K562 (cell line): ENCODE measurements around the gene MILR1. TPM values are rescaled to one million over a fixed set of nuclear protein-coding genes. Genes with fewer than 3 reads are reported as not detected.
A peak's percentile ranks its signal among the peaks of the same experiment; 100 is the strongest.

Source experiments
- ATAC-seq: fragments of 200-7000 bp; cut with Tn5 transposase; 3 replicates; pipeline ENCODE4 v1.9.1; 2020; ENCODE audit warnings: moderate library complexity
- BruUV-seq: library from RNA; stranded (reverse); fragments of 400-500 nt; replicated peaks from 2 replicates; lab custom pipeline; 2021; lab: Mats Ljungman, UMichigan
- CTCF ChIA-PET: fragments of 300-600 bp; formaldehyde crosslinking; extraction: SDS; loops from one replicate; lab custom pipeline; 2021; ENCODE audit warnings: low intra/inter-chr PET ratio; lab: Yijun Ruan, JAX
- POLR2A ChIA-PET: fragments of 300-600, 350-650 bp; sonication (Branson Sonifier 250); formaldehyde crosslinking; extraction: SDS; loops from one replicate; lab custom pipeline; 2021; ENCODE audit warnings: antibody characterized with exemption, inconsistent platforms; lab: Yijun Ruan, JAX
- DNase-seq, 4 experiments: peaks; one replicate each; pipeline versions ENCODE4 v3.0.0 to v3.0.0-alpha.2; 2011 to 2018; ENCODE audit warnings: low spot score in 3 of 4, mixed read lengths in 3 of 4; ENCODE audit errors: extremely low read depth in 1 of 4
- FAIRE-seq: peaks from 2 replicates; lab custom pipeline; 2011; peaks lifted over from hg19 to GRCh38; lab: Jason Lieb, UNC
- H2AFZ ChIP-seq: 2 replicates; pipeline ENCODE4 v1.6.0; 2011; ENCODE audit warnings: low read depth, low read length, control low read depth, inconsistent platforms
- H3K27ac ChIP-seq: fragments of 200-600 bp; 3 replicates; pipeline ENCODE4 v1.8.0; 2011; ENCODE audit warnings: low read depth, mild to moderate bottlenecking, control low read depth, inconsistent platforms, low read length, moderate library complexity, mixed read lengths; ENCODE audit errors: extremely low read depth
- H3K27me3 ChIP-seq, 2 experiments: fragments of 300-600 bp in 1 of 2; 2 replicates in 1 of 2; 3 replicates in 1 of 2; pipeline versions ENCODE4 v1.6.0 to v1.8.0; 2011; ENCODE audit warnings: inconsistent platforms in 2 of 2, low read length in 2 of 2, mild to moderate bottlenecking in 1 of 2, mixed read lengths in 1 of 2, moderate library complexity in 1 of 2; ENCODE audit not compliant: control insufficient read depth in 2 of 2, insufficient read depth in 2 of 2
- H3K36me3 ChIP-seq: fragments of 300-600 bp; 3 replicates; pipeline ENCODE4 v1.8.0; 2011; ENCODE audit warnings: mild to moderate bottlenecking, low read length, inconsistent platforms; ENCODE audit not compliant: control insufficient read depth, insufficient read depth
- H3K4me1 ChIP-seq, 2 experiments: fragments of 200-600 bp in 1 of 2; replicated peaks in 1 of 2; 2 replicates in 1 of 2; 3 replicates in 1 of 2; pipeline versions ENCODE4 v1.5.1 to v1.8.0; 2011; ENCODE audit warnings: inconsistent platforms in 2 of 2, low read length in 2 of 2, mild to moderate bottlenecking in 1 of 2, mixed read lengths in 1 of 2, moderate library complexity in 1 of 2; ENCODE audit not compliant: control insufficient read depth in 2 of 2, insufficient read depth in 2 of 2
- H3K4me2 ChIP-seq: 2 replicates; pipeline ENCODE4 v1.6.1; 2011; ENCODE audit warnings: low read length, control low read depth, inconsistent platforms, mixed read lengths; ENCODE audit not compliant: insufficient read depth
- H3K4me3 ChIP-seq: fragments of 200-600 bp; sonication (generic), shearing (Covaris generic); 2 replicates; pipeline ENCODE4 v1.5.1; 2016; ENCODE audit warnings: control low read depth, inconsistent platforms
- H3K79me2 ChIP-seq: fragments of 200-600 bp; 3 replicates; pipeline ENCODE4 v1.8.0; 2011; ENCODE audit warnings: low read length, inconsistent platforms; ENCODE audit not compliant: control insufficient read depth, insufficient read depth
- H3K9ac ChIP-seq, 2 experiments: 2 replicates each; pipeline versions ENCODE4 v1.6.0 to v1.6.1; 2011; ENCODE audit warnings: low read depth in 2 of 2, low read length in 2 of 2, control low read depth in 1 of 2, inconsistent platforms in 1 of 2, mild to moderate bottlenecking in 1 of 2, mixed read lengths in 1 of 2; ENCODE audit not compliant: insufficient read depth in 1 of 2
- H3K9me1 ChIP-seq: one replicate; pipeline ENCODE4 v1.6.0; 2011; ENCODE audit warnings: inconsistent platforms, mild to moderate bottlenecking, low read length, moderate library complexity; ENCODE audit not compliant: control insufficient read depth, insufficient read depth
- H3K9me3 ChIP-seq: replicated peaks from 2 replicates; pipeline ENCODE4 v1.5.1; 2011; ENCODE audit warnings: low read depth, low read length, inconsistent platforms; ENCODE audit not compliant: control insufficient read depth, insufficient read depth
- H4K20me1 ChIP-seq: replicated peaks from 2 replicates; pipeline ENCODE4 v1.6.1; 2011; ENCODE audit warnings: low read length, inconsistent platforms, mixed read lengths; ENCODE audit not compliant: control insufficient read depth, insufficient read depth
- C11orf30 ChIP-seq: fragments of 450-650 bp; IDR thresholded peaks from 2 replicates; pipeline ENCODE4 v1.6.1; 2016; ENCODE audit warnings: low read depth, mild to moderate bottlenecking
- CHCHD3 ChIP-seq: fragments of 250-450 bp; sonication (Bioruptor Pico); IDR thresholded peaks from 2 replicates; pipeline ENCODE4 v2.1.2; 2022; ENCODE audit warnings: mild to moderate bottlenecking
- ETV5 ChIP-seq: sonication (generic); formaldehyde crosslinking; IDR thresholded peaks from 2 replicates; pipeline ENCODE4 v1.4.0; 2020; ENCODE audit warnings: low read depth, mild to moderate bottlenecking, missing genetic modification reagents
- KDM5B ChIP-seq: fragments of 200-600 bp; sonication (generic); IDR thresholded peaks from 2 replicates; pipeline ENCODE4 v1.6.1; 2012; ENCODE audit warnings: low read depth, mild to moderate bottlenecking, moderate library complexity, low read length, control low read depth, inconsistent platforms; ENCODE audit not compliant: insufficient replicate concordance
- KLF10 ChIP-seq: fragments of 250-450 bp; sonication (Bioruptor Pico); IDR thresholded peaks from 2 replicates; pipeline ENCODE4 v1.6.1; 2021; ENCODE audit warnings: matching md5 sums
- MCM2 ChIP-seq: fragments of 450-650 bp; IDR thresholded peaks from 2 replicates; pipeline ENCODE4 v1.6.1; 2017; ENCODE audit warnings: low read depth, mild to moderate bottlenecking
- MXD1 ChIP-seq: fragments of 250-450 bp; sonication (Bioruptor Pico); IDR thresholded peaks from 2 replicates; pipeline ENCODE4 v1.8.0; 2021; ENCODE audit warnings: borderline replicate concordance, mild to moderate bottlenecking, moderate library complexity; ENCODE audit not compliant: poor library complexity, severe bottlenecking
- RAD21 ChIP-seq, 2 experiments: fragments of 250-450 bp in 1 of 2; fragments of 450-650 bp in 1 of 2; sonication (Bioruptor Pico) in 1 of 2; formaldehyde crosslinking in 1 of 2; IDR thresholded peaks in 1 of 2; conservative IDR thresholded peaks in 1 of 2; 2 replicates each; pipeline versions ENCODE4 v1.4.0 to v1.8.0; 2020 to 2022; ENCODE audit warnings: mild to moderate bottlenecking in 2 of 2, moderate library complexity in 1 of 2
- ZNF121 ChIP-seq: sonication (generic); formaldehyde crosslinking; conservative IDR thresholded peaks from 2 replicates; pipeline ENCODE4 v1.8.0; 2022; ENCODE audit warnings: missing genetic modification reagents
- ZNF263 ChIP-seq: sonication (generic); formaldehyde crosslinking; IDR thresholded peaks from 2 replicates; pipeline ENCODE4 v1.8.0; 2022; ENCODE audit warnings: mild to moderate bottlenecking, missing genetic modification reagents, borderline replicate concordance
- WGBS: fragments of 100-300 bp; shearing (Covaris generic); methylation state at CpG from one replicate; pipeline ENCODE4 v1.1.6; 2016; ENCODE audit warnings: low coverage, mixed read lengths; ENCODE audit not compliant: insufficient coverage; ENCODE audit errors: missing lambda C conversion rate; 5-methylcytosine and 5-hydroxymethylcytosine counted together
- in situ Hi-C: fragments of 300-500 bp; cut with MboI; formaldehyde crosslinking; loops from 4 replicates; pipeline ENCODE4 v1.15.0; 2018; ENCODE audit warnings: inconsistent platforms, mixed read lengths
- intact Hi-C: fragments of 100-400 bp; cut with micrococcal nuclease; formaldehyde crosslinking; loops from 2 replicates; pipeline ENCODE4 v1.14.2; 2022
- polyA plus RNA-seq, 8 experiments: library from polyadenylated mRNA; depleted of rRNA in 4 of 8; stranded (reverse) in 5 of 8; unstranded in 3 of 8; fragments of >200 nt; fragmentation: Nextera tagmentation in 2 of 8; fragmentation: Illumina TruSeq in 1 of 8; extraction: Ambion mirVana in 2 of 8; extraction: Trizol in 1 of 8; gene quantifications; 2 replicates each; pipeline versions ENCODE4 v1.2.1 to v1.2.3, GENCODE V29; 2011 to 2014; ENCODE audit warnings: inconsistent platforms in 1 of 8, missing spikeins in 1 of 8
- total RNA-seq, 7 experiments: library from RNA; depleted of rRNA in 6 of 7; stranded (reverse); fragments of >200 nt in 6 of 7; fragmentation: Illumina TruSeq in 2 of 7; extraction: Trizol in 2 of 7; gene quantifications; 2 replicates each; pipeline versions ENCODE4 v1.2.1 to v1.2.3, GENCODE V29; 2011 to 2021; ENCODE audit warnings: low replicate concordance in 1 of 7
- TF ChIP-seq, protein P1 (sequence below): fragments of 450-650 bp; IDR thresholded peaks from 2 replicates; pipeline ENCODE4 v1.6.1; 2018; ENCODE audit not compliant: partially characterized antibody

The MILR1 gene
- total and polyA plus RNA-seq, 9 of the 15 experiments (the other 6 are each of a cell fraction or from before 2014, with no cell fraction given) = 3.8 to 14.1 (median 7.1) TPM

GRCh38 chr17:64439956-64440355 is 9.0 kb upstream of the MILR1 start (continued):
- TF ChIP-seq KLF10 = no peak

GRCh38 chr17:64441772-64442540 is 7.0 kb upstream of the MILR1 start:
- in situ Hi-C loops (no loop called here), intact Hi-C loops (no loop called here)
- H3K4me3 ChIP-seq = no peak overlapping the region
- no peaks in the 10 kb centered on the region for H3K36me3 ChIP-seq
- no peaks in the 10 kb centered on the region for H3K9me1 ChIP-seq
- no peaks in the 10 kb centered on the region for H3K79me2 ChIP-seq
- peak in 1 of 4 experiments; percentile 38 for DNase-seq
- H2AFZ ChIP-seq = peak overlapping the region; percentile 52
- H3K27me3 ChIP-seq = no peaks in the 10 kb centered on the region
- ChIA-PET POLR2A (interaction anchor here (1.0 kb wide), 1 partner anchor 48 kb away, joined by 3 read pairs; no protein-coding TSS in a partner anchor), CTCF (no interaction called here)
- ATAC-seq = peak; percentile 78
- H3K4me2 ChIP-seq = no peak overlapping the region
- FAIRE-seq = no peak
- BruUV-seq = no TSS peak
- peak overlapping the region; percentile 36; the same call in 2 of the 3 replicates for H3K27ac ChIP-seq
- H4K20me1 ChIP-seq = no peaks in the 10 kb centered on the region
- H3K9ac ChIP-seq = no peak overlapping the region; a peak in 1 of 4 replicates
- H3K9me3 ChIP-seq = peaks cover 17% of the 10 kb centered on the region
- H3K4me1 ChIP-seq = peaks cover 4 to 9% of the 10 kb centered on the region in 2 experiments; a peak in 4 of 5 replicates
- 18% methylated on average over 10 of the region's 10 CpGs for WGBS
- TF ChIP-seq RAD21 (CRISPR knock-in tag; conservative IDR thresholded peaks at IDR 0.05 in 1 of 2, IDR thresholded peaks at IDR 0.05 in 1 of 2) (no peak), ETV5 (CRISPR knock-in tag) (no peak), ZNF263 (CRISPR knock-in tag) (0 out of 2 replicates have a peak, but pooled peaks have one; percentile 18), MCM2 (no peak), CHCHD3 (CRISPR knock-in tag) (no peak), C11orf30 (no peak; the same call in 1 of the 2 replicates), ZNF121 (CRISPR knock-in tag) (peak; percentile 72), KDM5B (no peak), MXD1 (no peak)
- TF ChIP-seq, protein P1, sequence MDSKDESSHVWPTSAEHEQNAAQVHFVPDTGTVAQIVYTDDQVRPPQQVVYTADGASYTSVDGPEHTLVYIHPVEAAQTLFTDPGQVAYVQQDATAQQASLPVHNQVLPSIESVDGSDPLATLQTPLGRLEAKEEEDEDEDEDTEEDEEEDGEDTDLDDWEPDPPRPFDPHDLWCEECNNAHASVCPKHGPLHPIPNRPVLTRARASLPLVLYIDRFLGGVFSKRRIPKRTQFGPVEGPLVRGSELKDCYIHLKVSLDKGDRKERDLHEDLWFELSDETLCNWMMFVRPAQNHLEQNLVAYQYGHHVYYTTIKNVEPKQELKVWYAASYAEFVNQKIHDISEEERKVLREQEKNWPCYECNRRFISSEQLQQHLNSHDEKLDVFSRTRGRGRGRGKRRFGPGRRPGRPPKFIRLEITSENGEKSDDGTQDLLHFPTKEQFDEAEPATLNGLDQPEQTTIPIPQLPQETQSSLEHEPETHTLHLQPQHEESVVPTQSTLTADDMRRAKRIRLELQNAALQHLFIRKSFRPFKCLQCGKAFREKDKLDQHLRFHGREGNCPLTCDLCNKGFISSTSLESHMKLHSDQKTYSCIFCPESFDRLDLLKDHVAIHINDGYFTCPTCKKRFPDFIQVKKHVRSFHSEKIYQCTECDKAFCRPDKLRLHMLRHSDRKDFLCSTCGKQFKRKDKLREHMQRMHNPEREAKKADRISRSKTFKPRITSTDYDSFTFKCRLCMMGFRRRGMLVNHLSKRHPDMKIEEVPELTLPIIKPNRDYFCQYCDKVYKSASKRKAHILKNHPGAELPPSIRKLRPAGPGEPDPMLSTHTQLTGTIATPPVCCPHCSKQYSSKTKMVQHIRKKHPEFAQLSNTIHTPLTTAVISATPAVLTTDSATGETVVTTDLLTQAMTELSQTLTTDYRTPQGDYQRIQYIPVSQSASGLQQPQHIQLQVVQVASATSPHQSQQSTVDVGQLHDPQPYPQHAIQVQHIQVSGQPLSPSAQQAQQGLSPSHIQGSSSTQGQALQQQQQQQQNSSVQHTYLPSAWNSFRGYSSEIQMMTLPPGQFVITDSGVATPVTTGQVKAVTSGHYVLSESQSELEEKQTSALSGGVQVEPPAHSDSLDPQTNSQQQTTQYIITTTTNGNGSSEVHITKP = no peak
